Epidermal melanocyte (primary cell): Measurements from ENCODE around the gene SLC6A12.

Experiments
- DNase-seq: peaks from one replicate; pipeline ENCODE4 v3.0.0; 2011; ENCODE audit warnings: low spot score; ENCODE audit not compliant: insufficient read length

SLC6A12 gene

GRCh38 chr12:164207-164606 lies 49.8 kb downstream of the SLC6A12 start:
- DNase-seq, result no peak

GRCh38 chr12:163406-163986 lies 50.5 kb downstream of the SLC6A12 start:
- DNase-seq, result no peak

GRCh38 chr12:162467-163307 lies 51.3 kb downstream of the SLC6A12 start:
- no peak for DNase-seq

GRCh38 chr12:161823-162222 lies 52.1 kb downstream of the SLC6A12 start:
- DNase-seq, result no peak

- no peak for DNase-seq
Observed at GRCh38 chr12:160858-161257, 53.1 kb downstream of the SLC6A12 start.

- no peak for DNase-seq
Observed at GRCh38 chr12:159156-159782, 54.7 kb downstream of the SLC6A12 start.

- no peak for DNase-seq
Observed at GRCh38 chr12:157644-158043, 56.3 kb downstream of the SLC6A12 start.

- DNase-seq, result no peak
Observed at GRCh38 chr12:156945-157344, 57.0 kb downstream of the SLC6A12 start.

GRCh38 chr12:155646-156045 lies 58.3 kb downstream of the SLC6A12 start:
- DNase-seq, result no peak

- no peak for DNase-seq
Observed at GRCh38 chr12:155006-155405, 59.0 kb downstream of the SLC6A12 start.

GRCh38 chr12:154058-154457 lies 59.9 kb downstream of the SLC6A12 start:
- no peak for DNase-seq

GRCh38 chr12:153080-153746 lies 60.7 kb downstream of the SLC6A12 start:
- no peak for DNase-seq

GRCh38 chr12:152440-152839 lies 61.5 kb downstream of the SLC6A12 start:
- DNase-seq, result no peak

GRCh38 chr12:151579-151978 lies 62.4 kb downstream of the SLC6A12 start:
- DNase-seq, result no peak

- DNase-seq, result no peak
Observed at GRCh38 chr12:148676-149416, 65.1 kb downstream of the SLC6A12 start.

GRCh38 chr12:147242-147641 lies 66.7 kb downstream of the SLC6A12 start:
- no peak for DNase-seq

GRCh38 chr12:145369-145960 lies 68.5 kb downstream of the SLC6A12 start:
- DNase-seq, result no peak

GRCh38 chr12:144650-145284 lies 69.2 kb downstream of the SLC6A12 start:
- no peak for DNase-seq

GRCh38 chr12:143964-144649 lies 69.8 kb downstream of the SLC6A12 start:
- DNase-seq, result no peak

- no peak for DNase-seq
Observed at GRCh38 chr12:140162-140561, 73.8 kb downstream of the SLC6A12 start.
